Activated CD4-positive, alpha-beta memory T cell treated with anti-CD3 and anti-CD28 coated beads for 36 hours (primary cell): ENCODE results near the gene PNCK. TPM values are rescaled to one million over a fixed set of nuclear protein-coding genes. Genes with fewer than 3 reads are reported as not detected.

Source experiments
- CTCF ChIA-PET: fragments of 350-600 bp; sonication (Branson Sonifier 250); formaldehyde crosslinking; loops from one replicate; lab custom pipeline; 2021; ENCODE audit warnings: antibody characterized with exemption, inconsistent platforms; lab: Charles Lee
- POLR2A ChIA-PET: fragments of 350-600 bp; sonication (Branson Sonifier 250); formaldehyde crosslinking; loops from one replicate; lab custom pipeline; 2021; ENCODE audit warnings: antibody characterized with exemption; lab: Charles Lee
- DNase-seq: peaks from one replicate; pipeline ENCODE4 v3.0.0-alpha.2; 2020
- H3K27ac Mint-ChIP-seq: one replicate; pipeline ENCODE4 v1.8.0; 2021; ENCODE audit warnings: mixed read lengths
- H3K27me3 Mint-ChIP-seq: one replicate; pipeline ENCODE4 v1.8.0; 2021; ENCODE audit warnings: mixed read lengths
- H3K36me3 Mint-ChIP-seq: one replicate; pipeline ENCODE4 v1.8.0; 2021; ENCODE audit warnings: mixed read lengths
- H3K4me1 Mint-ChIP-seq: one replicate; pipeline ENCODE4 v1.8.0; 2021; ENCODE audit warnings: low read depth, mixed read lengths
- H3K4me3 Mint-ChIP-seq: one replicate; pipeline ENCODE4 v1.8.0; 2021; ENCODE audit warnings: mild to moderate bottlenecking, mixed read lengths
- H3K9me3 Mint-ChIP-seq: one replicate; pipeline ENCODE4 v1.8.0; 2021; ENCODE audit warnings: mixed read lengths
- intact Hi-C: fragments of 100-400 bp; cut with micrococcal nuclease; formaldehyde crosslinking; loops from one replicate; pipeline ENCODE4 v1.15.1; 2023
- total RNA-seq, 2 experiments: library from RNA; stranded (reverse); gene quantifications; one replicate each; pipeline ENCODE4 v1.2.3, GENCODE V29; 2021

Gene PNCK
- total RNA-seq, 2 experiments from 2014 or later = 0.36 TPM; not detected in 1

DNA sequence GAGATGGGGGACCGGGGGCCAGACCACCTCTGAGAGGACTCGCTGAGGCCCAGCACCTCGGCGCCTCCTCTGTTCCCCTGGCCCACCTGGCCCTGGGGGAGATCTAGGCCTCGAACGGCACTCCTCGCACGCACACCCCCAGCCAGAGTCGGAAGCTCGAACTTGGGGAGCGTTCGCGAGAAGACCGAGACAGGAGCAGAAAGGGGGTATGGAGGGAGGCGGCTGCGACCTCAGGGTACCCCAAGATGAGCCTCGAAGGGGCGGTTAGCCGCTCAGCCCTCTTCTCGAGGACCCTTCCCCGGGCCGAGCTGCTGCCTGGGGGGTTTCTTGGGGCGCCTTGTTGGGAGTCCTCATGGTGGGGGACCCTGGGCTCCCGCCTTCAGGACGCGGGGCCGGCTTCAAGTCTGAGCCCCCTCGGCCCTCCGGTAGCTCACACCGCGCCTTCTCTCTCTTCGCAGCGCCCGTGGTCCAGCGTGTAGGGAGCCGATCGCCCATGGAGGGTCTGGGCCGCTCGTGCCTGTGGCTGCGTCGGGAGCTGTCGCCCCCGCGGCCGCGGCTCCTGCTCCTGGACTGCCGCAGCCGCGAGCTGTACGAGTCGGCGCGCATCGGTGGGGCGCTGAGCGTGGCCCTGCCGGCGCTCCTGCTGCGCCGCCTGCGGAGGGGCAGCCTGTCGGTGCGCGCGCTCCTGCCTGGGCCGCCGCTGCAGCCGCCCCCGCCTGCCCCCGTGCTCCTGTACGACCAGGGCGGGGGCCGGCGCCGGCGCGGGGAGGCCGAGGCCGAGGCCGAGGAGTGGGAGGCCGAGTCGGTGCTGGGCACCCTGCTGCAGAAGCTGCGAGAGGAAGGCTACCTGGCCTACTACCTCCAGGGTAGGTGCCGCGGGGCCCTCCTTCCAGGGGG is 25.9 kb downstream of the PNCK start:
- Mint-ChIP-seq H3K36me3 (no peaks in the 10 kb centered on the region), H3K9me3 (no peaks in the 10 kb centered on the region), H3K4me3 (peak overlapping the region; percentile 29), H3K4me1 (peaks cover 4% of the 10 kb centered on the region), H3K27me3 (peaks cover 25% of the 10 kb centered on the region), H3K27ac (no peak overlapping the region)
- POLR2A ChIA-PET = no interaction called here
- intact Hi-C loops = loop anchor here (5.0 kb wide), 2 partner anchors 40 to 90 kb away; no protein-coding TSS in a partner anchor
- CTCF ChIA-PET = interaction anchor here (1.3 to 4.4 kb wide), 9 partner anchors 8 to 108 kb away, joined by 3 to 28 read pairs (median 12); no protein-coding TSS in a partner anchor
- no peak for DNase-seq

DNA sequence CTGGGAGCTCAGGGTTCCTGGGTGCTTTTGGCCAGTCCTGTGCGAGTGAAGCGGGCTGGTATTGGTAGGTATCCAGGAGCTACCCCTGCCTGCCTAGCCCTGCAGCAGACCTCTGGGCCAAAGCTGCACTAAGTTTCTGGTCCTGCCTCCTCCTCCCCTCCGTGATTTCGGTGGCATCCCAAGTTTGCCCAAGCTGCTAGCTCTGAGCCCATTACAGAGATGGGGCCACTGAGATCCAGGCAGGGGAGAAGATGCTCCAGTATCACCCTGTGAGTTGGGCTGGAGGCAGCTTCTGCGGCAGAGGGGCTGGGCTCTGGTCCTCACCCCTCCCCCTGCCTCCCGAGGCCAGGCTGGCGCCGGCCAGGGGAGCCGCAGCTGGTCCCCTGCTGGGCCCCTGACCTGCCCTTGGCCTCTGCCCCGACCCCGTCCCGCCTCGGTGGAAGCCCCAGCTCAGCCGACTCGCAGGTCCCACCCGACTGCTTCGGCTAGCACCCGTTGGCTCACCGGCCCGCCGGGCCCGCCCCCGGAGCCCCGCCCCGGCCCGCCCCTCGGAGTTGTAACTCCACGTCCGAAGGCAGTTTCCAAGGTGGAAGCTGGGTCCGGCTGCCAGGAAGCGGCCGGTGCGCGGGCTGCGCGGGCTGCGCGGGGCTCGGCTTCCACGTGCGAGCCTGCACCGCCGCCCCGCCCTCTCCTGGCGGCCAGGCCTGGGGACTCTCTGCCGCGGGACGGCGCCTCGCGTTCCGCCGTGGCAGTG is 26.8 kb downstream of the PNCK start, which contains the start of gene DUSP9:
DUSP9 (plus strand) TSS at position 584 of the 754 bp plus-strand sequence. CDS start 751 bp downstream, outside the sequence.
- H3K27ac Mint-ChIP-seq = no peak within 1 kb of the TSS
- H3K9me3 Mint-ChIP-seq = no peaks in the 10 kb centered on the region
- H3K36me3 Mint-ChIP-seq = no peaks in the 10 kb centered on the region
- no peak for DNase-seq
- CTCF ChIA-PET = interaction anchor here (1.0 to 4.4 kb wide), 6 partner anchors 11 to 108 kb away, joined by 3 to 26 read pairs (median 12); no protein-coding TSS in a partner anchor
- peaks cover 26% of the 10 kb centered on the region for H3K27me3 Mint-ChIP-seq
- peak within 1 kb of the TSS; percentile 29 for H3K4me3 Mint-ChIP-seq
- H3K4me1 Mint-ChIP-seq = peaks cover 5% of the 10 kb centered on the region
- POLR2A ChIA-PET = no interaction called here
- intact Hi-C loops = loop anchor here (5.0 kb wide), 2 partner anchors 39 to 89 kb away; no protein-coding TSS in a partner anchor

DNA sequence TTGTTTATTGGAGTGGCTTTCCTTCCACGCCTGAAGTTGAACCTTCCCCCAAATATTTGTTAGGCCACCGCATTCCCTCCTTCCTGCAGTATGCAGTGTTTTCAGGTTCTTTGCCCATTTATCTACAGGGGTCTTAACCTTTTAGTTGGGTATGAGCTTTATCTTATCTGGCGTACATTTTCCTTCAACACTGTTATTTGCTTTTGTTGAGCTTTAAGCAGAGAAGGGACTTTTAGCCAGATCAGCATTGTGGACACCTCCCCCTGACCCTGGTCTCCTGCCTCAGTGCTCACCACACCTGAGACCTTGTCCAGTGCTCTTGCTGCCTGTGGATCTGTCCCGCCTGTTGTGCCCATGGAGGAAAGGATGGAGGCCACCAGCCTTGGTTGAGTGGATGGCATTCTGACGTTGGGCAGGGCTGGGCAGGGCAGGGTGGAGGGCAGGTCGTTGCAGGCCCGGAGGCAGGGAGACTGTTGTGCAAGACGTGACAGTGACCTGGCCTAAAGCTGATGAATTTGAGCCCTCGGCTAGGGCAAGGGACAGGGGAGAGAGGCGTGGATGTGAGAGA is 27.6 kb downstream of the PNCK start:
- no peak for DNase-seq
- intact Hi-C loops = loop anchor here (5.0 kb wide), 2 partner anchors 39 to 89 kb away; no protein-coding TSS in a partner anchor
- ChIA-PET CTCF (interaction anchor here (1.0 to 4.4 kb wide), 7 partner anchors 10 to 107 kb away, joined by 3 to 26 read pairs (median 12); no protein-coding TSS in a partner anchor), POLR2A (no interaction called here)
- peaks cover 33% of the 10 kb centered on the region for H3K27me3 Mint-ChIP-seq
- H3K36me3 Mint-ChIP-seq = no peaks in the 10 kb centered on the region
- H3K4me1 Mint-ChIP-seq = peaks cover 9% of the 10 kb centered on the region
- H3K4me3 Mint-ChIP-seq = no peak overlapping the region
- no peak overlapping the region for H3K27ac Mint-ChIP-seq
- H3K9me3 Mint-ChIP-seq = no peaks in the 10 kb centered on the region

DNA sequence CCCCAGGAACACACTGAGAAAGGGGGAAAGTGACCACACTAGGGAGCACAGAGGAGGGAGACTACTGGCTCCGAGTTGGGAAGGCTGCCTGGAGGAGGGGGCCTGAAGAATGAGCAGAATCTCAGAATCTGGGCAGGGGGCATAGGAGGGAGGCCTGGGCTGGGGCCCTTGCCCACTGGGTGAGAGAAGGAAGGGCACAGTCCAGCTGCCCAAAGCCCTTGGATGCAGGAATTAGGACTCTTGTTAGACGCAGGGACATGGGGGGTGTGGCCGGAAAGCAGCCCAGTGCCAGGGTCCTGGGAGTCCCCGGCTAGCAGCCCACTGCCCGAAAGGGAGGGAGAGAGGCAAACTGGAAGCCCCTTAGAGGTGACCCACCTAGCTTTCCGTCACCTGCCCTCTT is 28.5 kb downstream of the PNCK start:
- H3K27me3 Mint-ChIP-seq = peaks cover 36% of the 10 kb centered on the region
- no peak overlapping the region for H3K4me3 Mint-ChIP-seq
- no peaks in the 10 kb centered on the region for H3K9me3 Mint-ChIP-seq
- ChIA-PET POLR2A (no interaction called here), CTCF (interaction anchor here (1.2 to 3.0 kb wide), 7 partner anchors 9 to 106 kb away, joined by 3 to 12 read pairs (median 6); no protein-coding TSS in a partner anchor)
- intact Hi-C loops = loop anchor here (5.0 kb wide), 2 partner anchors 38 to 88 kb away; no protein-coding TSS in a partner anchor
- H3K36me3 Mint-ChIP-seq = no peaks in the 10 kb centered on the region
- peaks cover 9% of the 10 kb centered on the region for H3K4me1 Mint-ChIP-seq
- H3K27ac Mint-ChIP-seq = no peak overlapping the region
- no peak for DNase-seq

DNA sequence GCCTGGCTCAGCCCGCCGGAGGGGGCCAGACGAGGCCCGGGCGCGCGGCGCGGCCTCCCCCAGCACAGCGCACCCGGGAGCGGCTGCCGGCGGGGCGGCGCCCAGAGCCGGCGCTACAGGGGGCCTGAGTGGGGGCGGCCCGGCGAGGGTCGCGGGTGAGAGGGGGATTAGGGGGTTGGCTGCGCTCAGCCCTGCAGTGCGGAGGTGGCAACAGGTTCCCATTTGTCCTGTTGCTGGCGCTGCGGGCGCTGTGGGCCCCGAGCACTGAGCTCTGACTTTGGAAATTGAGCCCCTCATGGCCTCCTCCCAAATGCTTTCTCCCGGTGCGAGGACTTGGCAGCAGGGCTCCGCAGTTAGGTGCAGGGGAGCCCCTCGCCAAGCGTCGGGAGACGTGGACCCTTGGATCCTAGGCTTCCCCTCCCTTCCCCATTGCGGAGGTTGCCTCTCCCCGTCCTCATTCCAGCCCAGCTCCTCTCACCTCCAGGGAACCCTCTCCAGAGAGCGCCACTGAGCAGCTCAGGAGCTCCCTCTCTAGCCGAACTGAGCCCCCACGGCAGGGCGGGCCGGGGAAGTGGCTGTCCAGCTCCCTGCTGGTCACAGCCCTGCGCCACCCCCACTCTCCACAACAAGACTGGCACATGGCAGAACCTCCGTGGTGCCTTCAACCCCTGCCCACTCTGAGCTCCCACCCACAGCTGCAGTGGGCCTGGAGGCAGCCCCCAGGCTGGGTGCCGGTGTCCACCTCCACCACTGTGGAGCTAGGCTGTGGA is 29.1 kb downstream of the PNCK start:
- Mint-ChIP-seq H3K4me3 (no peak overlapping the region), H3K36me3 (no peaks in the 10 kb centered on the region), H3K4me1 (peaks cover 9% of the 10 kb centered on the region), H3K9me3 (no peaks in the 10 kb centered on the region), H3K27ac (no peak overlapping the region), H3K27me3 (peaks cover 36% of the 10 kb centered on the region)
- intact Hi-C loops = loop anchor here (5.0 kb wide), 2 partner anchors 37 to 87 kb away; no protein-coding TSS in a partner anchor
- POLR2A ChIA-PET = no interaction called here
- DNase-seq = no peak
- CTCF ChIA-PET = interaction anchor here (1.2 to 3.0 kb wide), 7 partner anchors 8 to 105 kb away, joined by 3 to 12 read pairs (median 6); no protein-coding TSS in a partner anchor

DNA sequence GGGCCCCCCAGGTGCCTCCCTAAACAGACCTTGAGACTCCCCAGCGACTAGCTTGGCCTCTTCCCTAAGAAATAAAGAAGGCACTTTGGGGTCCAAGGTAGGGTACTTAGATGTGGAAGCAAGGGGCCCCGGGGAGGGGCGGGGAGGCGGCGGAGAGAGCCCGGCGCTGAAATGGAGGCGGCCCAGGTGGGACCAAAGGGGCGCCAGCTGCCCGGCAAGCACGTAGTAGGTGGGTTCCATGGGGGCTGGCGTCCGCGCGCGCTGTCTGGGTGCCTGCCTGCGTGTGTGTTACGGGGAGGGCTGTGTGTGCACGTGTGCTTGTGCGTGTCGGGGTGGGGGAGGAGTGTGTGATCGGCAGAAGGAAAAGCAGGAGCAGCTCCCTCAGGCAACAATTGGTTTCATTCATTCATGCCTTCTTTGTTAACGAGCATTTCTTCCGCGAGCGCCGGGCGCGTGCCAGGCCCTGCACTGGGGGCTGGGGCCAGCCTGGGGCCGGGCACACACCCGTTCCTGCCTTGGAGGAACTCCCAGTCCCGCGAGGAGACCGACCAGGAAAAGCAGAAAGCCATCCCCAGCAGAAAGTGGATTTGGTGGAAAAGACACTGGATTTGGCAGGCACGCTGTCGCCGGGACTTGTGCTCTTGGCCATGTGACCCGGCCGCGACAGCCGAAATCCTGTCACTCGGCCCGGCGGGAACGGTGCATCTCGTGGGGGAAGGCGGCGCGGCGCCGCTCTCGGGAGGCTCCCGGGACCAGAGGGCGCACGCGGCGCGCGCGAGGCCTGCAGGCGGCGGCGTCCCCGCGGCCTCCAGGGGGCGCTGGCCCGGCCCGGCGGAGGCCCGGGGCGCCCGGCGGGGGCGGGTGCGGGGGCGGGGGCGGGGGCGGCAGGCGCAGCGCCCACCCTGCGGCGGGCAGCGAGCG is 29.9 kb downstream of the PNCK start:
- peaks cover 36% of the 10 kb centered on the region for H3K27me3 Mint-ChIP-seq
- ChIA-PET POLR2A (no interaction called here), CTCF (interaction anchor here (0.9 to 3.0 kb wide), 6 partner anchors 14 to 34 kb away, joined by 3 to 12 read pairs (median 5); no protein-coding TSS in a partner anchor)
- no peak overlapping the region for H3K4me3 Mint-ChIP-seq
- no peak overlapping the region for H3K27ac Mint-ChIP-seq
- intact Hi-C loops = no loop called here
- no peaks in the 10 kb centered on the region for H3K9me3 Mint-ChIP-seq
- DNase-seq = no peak
- no peaks in the 10 kb centered on the region for H3K36me3 Mint-ChIP-seq
- H3K4me1 Mint-ChIP-seq = peaks cover 9% of the 10 kb centered on the region

DNA sequence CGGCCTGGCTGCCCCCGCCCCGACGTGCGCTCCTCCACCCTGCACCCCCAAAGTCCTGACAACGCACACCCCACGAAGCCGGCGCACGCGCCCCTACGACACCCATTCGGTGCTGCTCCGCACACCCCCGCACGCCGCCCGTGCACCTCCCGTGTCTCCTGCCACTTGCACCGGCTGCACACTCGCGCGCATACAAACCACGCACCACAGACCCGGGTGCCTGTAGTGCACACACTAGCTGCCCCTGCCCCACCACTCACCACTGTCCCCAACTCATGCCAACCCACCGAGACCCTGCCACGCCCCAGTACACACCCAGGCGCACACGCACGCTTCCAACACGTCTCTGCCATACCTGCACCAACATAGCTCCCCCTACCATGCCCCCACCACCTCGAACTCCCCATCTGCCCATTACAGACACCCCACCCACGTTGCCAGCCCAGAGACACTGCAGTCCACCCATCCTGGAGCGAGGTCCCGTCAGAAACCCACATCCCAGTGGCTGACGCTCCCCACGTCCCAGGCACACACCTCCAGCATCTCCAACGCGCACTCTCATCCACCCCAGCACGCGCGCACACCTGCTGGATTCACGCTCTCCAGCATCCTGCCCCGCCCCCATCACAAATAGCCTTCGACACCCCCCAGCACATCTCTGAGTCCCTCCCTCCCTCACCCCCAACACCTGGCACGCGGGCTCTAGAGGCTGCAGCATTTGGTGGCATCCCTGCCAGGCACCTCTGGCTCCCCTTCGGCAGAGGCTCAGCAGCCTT is 30.8 kb downstream of the PNCK start:
- POLR2A ChIA-PET = no interaction called here
- DNase-seq = no peak
- H3K36me3 Mint-ChIP-seq = no peaks in the 10 kb centered on the region
- CTCF ChIA-PET = interaction anchor here (1.0 to 3.0 kb wide), 4 partner anchors 14 to 33 kb away, joined by 3 to 12 read pairs (median 7); no protein-coding TSS in a partner anchor
- intact Hi-C loops = no loop called here
- no peaks in the 10 kb centered on the region for H3K9me3 Mint-ChIP-seq
- H3K27me3 Mint-ChIP-seq = peaks cover 32% of the 10 kb centered on the region
- H3K27ac Mint-ChIP-seq = no peak overlapping the region
- peak overlapping the region; percentile 26 for H3K4me3 Mint-ChIP-seq
- H3K4me1 Mint-ChIP-seq = peaks cover 9% of the 10 kb centered on the region

DNA sequence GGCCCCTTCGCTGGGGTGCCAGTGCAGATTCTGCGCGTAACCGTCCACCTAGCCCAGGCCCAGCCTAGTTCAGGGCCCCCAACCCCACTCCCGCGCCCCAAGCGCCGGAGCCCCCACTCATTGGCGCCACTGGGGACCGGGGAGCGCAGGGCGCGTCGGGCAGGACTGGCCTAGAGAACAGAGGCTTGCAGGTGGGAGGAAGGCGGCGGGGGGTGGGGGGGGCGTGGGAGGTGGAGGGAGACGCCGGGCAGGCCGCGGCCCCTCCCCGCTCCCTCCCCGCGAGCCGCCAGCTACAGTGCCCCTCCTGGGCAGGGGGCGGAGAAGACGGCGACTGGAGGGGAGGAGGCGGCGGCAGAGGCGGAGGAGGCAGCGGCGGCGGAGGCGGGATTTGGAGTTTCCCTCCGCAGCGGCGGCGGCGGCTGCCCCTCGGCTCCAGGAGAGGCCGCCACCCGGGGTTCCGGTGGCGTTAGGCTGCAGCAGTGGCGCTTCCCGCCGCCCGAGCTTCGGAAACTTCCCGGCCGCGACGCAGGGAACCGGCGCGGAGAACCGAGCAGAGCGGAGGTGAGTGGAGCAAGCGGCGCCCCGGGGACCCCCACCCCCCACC is 31.5 kb downstream of the PNCK start:
- intact Hi-C loops = no loop called here
- DNase-seq = no peak
- peaks cover 9% of the 10 kb centered on the region for H3K4me1 Mint-ChIP-seq
- POLR2A ChIA-PET = no interaction called here
- no peak overlapping the region for H3K4me3 Mint-ChIP-seq
- CTCF ChIA-PET = interaction anchor here (1.0 kb wide), 1 partner anchor 20 kb away, joined by 3 read pairs; no protein-coding TSS in a partner anchor
- no peak overlapping the region for H3K27ac Mint-ChIP-seq
- H3K36me3 Mint-ChIP-seq = no peaks in the 10 kb centered on the region
- H3K27me3 Mint-ChIP-seq = peaks cover 32% of the 10 kb centered on the region
- H3K9me3 Mint-ChIP-seq = no peaks in the 10 kb centered on the region

DNA sequence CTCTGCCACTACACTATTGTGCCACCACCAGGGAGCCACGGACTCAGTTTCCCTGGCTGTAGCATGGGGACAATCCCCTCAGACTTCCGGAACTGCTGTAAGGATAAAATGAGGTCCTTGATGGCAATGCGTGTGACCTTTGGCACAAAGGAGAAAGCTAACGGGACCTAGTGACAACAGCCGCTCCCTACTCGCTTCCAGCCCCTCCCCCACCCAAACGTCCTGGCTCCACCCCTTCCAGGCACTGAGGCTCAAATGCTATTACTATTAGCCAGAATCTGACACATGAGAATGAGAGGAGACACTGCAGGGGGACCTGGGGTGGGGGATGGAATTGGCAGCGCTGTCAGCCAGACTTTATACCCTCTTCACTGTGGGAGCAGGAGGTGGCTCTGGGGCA is 32.0 kb downstream of the PNCK start:
- ChIA-PET POLR2A (no interaction called here), CTCF (interaction anchor here (1.6 kb wide), 1 partner anchor 31 kb away, joined by 10 read pairs; no protein-coding TSS in a partner anchor)
- Mint-ChIP-seq H3K4me3 (no peak overlapping the region), H3K36me3 (no peaks in the 10 kb centered on the region), H3K9me3 (no peaks in the 10 kb centered on the region), H3K4me1 (peaks cover 9% of the 10 kb centered on the region), H3K27ac (no peak overlapping the region), H3K27me3 (peaks cover 32% of the 10 kb centered on the region)
- no peak for DNase-seq
- intact Hi-C loops = no loop called here
